ENCODE results near the gene MIA2.

- TF ChIP-seq PHF8 (IDR thresholded peaks at IDR 0.05; ENCODE audit: borderline replicate concordance, low read length) (no peak), ZBTB43 (CRISPR knock-in tag; IDR thresholded peaks at IDR 0.05) (no peak), HINFP (tag; conservative IDR thresholded peaks at IDR 0.05; ENCODE audit: low read depth) (no peak), CTCF (IDR thresholded peaks at IDR 0.05 in 2 of 3, conservative IDR thresholded peaks at IDR 0.05 in 1 of 3; ENCODE audit: insufficient read depth in 2 of 3, low read depth in 1 of 3, low read length in 3 of 3) (no peak), MYC (IDR thresholded peaks at IDR 0.05; ENCODE audit: low read depth, low read length) (no peak), MYC (CRISPR knock-in tag; IDR thresholded peaks at IDR 0.05; ENCODE audit: borderline replicate concordance, low read depth) (no peak), XRCC4 (IDR thresholded peaks at IDR 0.05; ENCODE audit: extremely low read depth, insufficient read depth, insufficient read length) (no peak), FOXJ3 (CRISPR knock-in tag; IDR thresholded peaks at IDR 0.05) (no peak), ETV5 (CRISPR knock-in tag; IDR thresholded peaks at IDR 0.05; ENCODE audit: low read depth) (no peak)
Observed at GRCh38 chr14:39275395-39275794, 41.7 kb downstream of the MIA2 start.
